Measurements from ENCODE around the gene MGP.

The MGP gene

DNA sequence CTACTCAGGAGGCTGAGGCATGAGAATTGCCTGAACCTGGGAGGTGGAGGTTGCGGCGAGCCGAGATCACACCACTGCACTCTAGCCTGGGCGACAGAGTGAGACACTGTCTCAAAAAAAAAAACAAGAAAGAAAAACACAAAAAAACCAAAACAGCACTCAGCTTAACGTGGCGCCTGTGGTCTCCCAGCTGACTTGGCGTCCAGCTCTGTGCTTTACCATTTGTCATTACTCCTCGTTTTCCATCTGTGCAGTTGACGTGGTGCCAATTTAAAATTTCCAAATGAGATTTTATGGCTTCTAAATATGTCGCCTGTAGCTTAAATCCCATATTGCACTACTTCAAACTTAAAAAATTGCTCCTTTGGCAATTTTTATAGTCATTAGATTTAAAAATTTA lies 2.0 kb downstream of the MGP start:
- Histone ChIP-seq H3K36me3 (ENCODE audit: control insufficient read depth in 2 of 2, insufficient read depth in 1 of 2, low read length in 2 of 2) (no peaks in the 10 kb centered on the region), H3K9me3 (ENCODE audit: control insufficient read depth, insufficient read depth, low read depth, low read length) (no peaks in the 10 kb centered on the region), H3K4me3 (ENCODE audit: low read depth, low read length) (no peak overlapping the region), H3K4me1 (ENCODE audit: control insufficient read depth, insufficient read depth, low read length) (peaks cover 10% of the 10 kb centered on the region), H3K27ac (ENCODE audit: extremely low read depth, low read depth, low read length) (no peak overlapping the region)
- CTCF ChIA-PET: no interaction called here
- POLR2A ChIA-PET: no interaction called here
- no peak for TF ChIP-seq PRDM1 (tag by site-specific recombination; IDR thresholded peaks at IDR 0.05)
- TF ChIP-seq WT1 (tag by site-specific recombination; IDR thresholded peaks at IDR 0.05): no peak
- TF ChIP-seq MEIS1 (CRISPR knock-in tag; IDR thresholded peaks at IDR 0.05; ENCODE audit: borderline replicate concordance): no peak
- TF ChIP-seq ZBTB10 (tag by site-specific recombination; IDR thresholded peaks at IDR 0.05): no peak
- no peak for TF ChIP-seq KLF1 (tag by site-specific recombination; IDR thresholded peaks at IDR 0.05)
- TF ChIP-seq ZNF223 (tag by site-specific recombination; IDR thresholded peaks at IDR 0.05): no peak
- TF ChIP-seq RBAK (tag by site-specific recombination; IDR thresholded peaks at IDR 0.05): no peak
- no peak for TF ChIP-seq ZNF692 (tag by site-specific recombination; IDR thresholded peaks at IDR 0.05)
- TF ChIP-seq ZNF416 (tag by site-specific recombination; IDR thresholded peaks at IDR 0.05): no peak
- no peak for TF ChIP-seq ZEB2 (tag by site-specific recombination; IDR thresholded peaks at IDR 0.05)
- no peak for TF ChIP-seq ZNF133 (tag by site-specific recombination; IDR thresholded peaks at IDR 0.05)
- no peak for TF ChIP-seq ZNF558 (tag by site-specific recombination; IDR thresholded peaks at IDR 0.05)
- no peak for TF ChIP-seq ZNF529 (tag by site-specific recombination; IDR thresholded peaks at IDR 0.05; ENCODE audit: insufficient replicate concordance)
- no peak for TF ChIP-seq ZNF707 (tag by site-specific recombination; IDR thresholded peaks at IDR 0.05)

DNA sequence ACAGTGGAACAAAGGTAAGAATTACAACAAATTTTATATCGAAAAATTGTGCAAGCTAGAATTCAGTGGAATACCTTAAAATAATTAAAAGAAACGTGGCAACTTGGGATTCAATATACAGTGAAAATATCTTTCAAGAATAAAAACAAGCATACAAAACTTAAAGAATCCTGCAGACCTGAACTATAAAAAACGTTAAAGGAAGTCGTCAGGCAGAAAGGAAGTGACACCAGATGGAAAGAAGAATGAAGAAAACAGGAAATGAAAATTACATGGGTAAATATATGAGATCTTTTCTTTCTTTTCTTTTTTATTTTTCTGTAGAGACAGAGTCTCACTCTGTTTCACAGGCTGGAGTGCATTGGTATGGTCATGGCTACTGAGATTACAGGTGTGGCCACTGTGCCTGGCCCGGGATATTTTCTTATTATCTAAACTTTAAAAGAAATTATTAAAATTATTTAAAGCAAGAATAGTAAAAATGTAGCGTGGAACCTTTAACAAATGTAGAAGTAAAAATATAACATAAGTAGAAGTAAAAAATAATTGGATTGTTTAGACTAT lies 4.7 kb downstream of the MGP start:
- Histone ChIP-seq H3K27ac (ENCODE audit: extremely low read depth, low read depth, low read length) (no peak overlapping the region), H3K4me3 (ENCODE audit: low read depth, low read length) (no peak overlapping the region), H3K36me3 (ENCODE audit: control insufficient read depth in 2 of 2, insufficient read depth in 1 of 2, low read length in 2 of 2) (no peaks in the 10 kb centered on the region), H3K9me3 (ENCODE audit: control insufficient read depth, insufficient read depth, low read depth, low read length) (no peaks in the 10 kb centered on the region), H3K4me1 (ENCODE audit: control insufficient read depth, insufficient read depth, low read length) (peaks cover 10% of the 10 kb centered on the region)
- ChIA-PET CTCF (interaction anchor here (0.6 kb wide), 1 partner anchor 22 kb away, joined by 3 read pairs; no protein-coding TSS in a partner anchor), POLR2A (no interaction called here)
- TF ChIP-seq, protein P1, sequence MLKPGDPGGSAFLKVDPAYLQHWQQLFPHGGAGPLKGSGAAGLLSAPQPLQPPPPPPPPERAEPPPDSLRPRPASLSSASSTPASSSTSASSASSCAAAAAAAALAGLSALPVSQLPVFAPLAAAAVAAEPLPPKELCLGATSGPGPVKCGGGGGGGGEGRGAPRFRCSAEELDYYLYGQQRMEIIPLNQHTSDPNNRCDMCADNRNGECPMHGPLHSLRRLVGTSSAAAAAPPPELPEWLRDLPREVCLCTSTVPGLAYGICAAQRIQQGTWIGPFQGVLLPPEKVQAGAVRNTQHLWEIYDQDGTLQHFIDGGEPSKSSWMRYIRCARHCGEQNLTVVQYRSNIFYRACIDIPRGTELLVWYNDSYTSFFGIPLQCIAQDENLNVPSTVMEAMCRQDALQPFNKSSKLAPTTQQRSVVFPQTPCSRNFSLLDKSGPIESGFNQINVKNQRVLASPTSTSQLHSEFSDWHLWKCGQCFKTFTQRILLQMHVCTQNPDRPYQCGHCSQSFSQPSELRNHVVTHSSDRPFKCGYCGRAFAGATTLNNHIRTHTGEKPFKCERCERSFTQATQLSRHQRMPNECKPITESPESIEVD (tag by site-specific recombination; IDR thresholded peaks at IDR 0.05): no peak
- TF ChIP-seq ZBTB10 (tag by site-specific recombination; IDR thresholded peaks at IDR 0.05): no peak
